ENCODE data around the gene RBM38.

RBM38 gene

DNA sequence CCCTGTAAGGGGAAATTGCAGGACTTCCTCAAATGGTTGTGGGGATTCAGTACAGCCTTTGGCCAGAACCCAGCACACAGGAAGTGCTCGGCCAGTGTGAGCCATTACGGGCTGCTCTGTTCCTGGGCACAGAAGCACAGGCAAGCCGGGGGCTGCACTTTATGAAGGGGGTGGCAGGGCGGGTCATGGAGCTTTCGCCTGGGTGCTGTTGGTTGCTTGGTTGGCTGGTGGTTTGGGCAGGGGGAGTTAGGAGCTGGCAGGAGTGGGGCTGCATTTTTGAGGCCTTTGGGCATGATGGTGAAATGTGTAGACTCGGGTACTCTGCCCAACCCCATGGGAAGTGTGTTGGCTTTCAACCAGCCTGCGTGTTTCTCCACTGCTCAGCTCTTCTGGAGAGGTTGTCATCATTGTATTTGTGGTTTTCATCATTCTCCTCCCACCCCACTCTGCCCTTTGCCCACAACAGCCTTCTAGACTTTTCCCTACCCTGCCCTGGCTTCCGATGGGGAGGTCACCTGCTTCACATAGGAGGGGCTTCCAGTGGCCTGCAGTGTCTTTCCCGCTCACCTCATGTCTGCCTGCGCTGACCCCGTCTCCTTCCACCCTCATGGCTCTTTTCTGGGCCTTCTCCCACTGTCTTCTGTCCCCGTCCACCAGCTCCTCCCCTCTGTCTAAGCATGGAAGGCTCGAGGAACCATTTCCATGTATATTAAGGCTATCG is 16.1 kb upstream of the RBM38 start:
- DNase-seq, result no peak

GRCh38 chr20:57375652-57376230 is 15.5 kb upstream of the RBM38 start:
- DNase-seq, result no peak

DNA sequence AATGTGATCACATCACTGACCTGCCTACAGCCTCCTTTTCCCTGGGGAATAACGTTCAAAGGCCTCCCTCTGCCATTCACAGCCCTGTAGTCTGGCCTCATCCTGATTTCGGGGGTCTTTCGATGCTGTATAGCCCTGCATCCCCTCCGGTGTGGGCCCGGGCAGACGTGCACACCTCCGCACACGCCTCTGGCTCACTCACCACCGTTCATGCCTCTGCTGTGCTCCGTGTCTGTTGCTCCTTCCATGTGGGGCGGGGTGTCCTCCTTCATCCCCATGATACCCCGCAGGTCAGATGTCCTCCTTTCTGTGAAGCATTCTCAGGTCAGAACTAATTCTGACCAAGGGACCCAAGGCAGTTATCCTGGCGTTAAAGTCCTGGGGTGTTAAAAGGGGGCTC is 13.8 kb upstream of the RBM38 start:
- no peak for DNase-seq

GRCh38 chr20:57378107-57378506 is 13.1 kb upstream of the RBM38 start:
- no peak for DNase-seq

- DNase-seq, result no peak
These were observed 12.4 kb upstream of the RBM38 start for GRCh38 chr20:57378646-57379262.

- DNase-seq, result no peak
These were observed 11.9 kb upstream of the RBM38 start for GRCh38 chr20:57379263-57379647.

DNA sequence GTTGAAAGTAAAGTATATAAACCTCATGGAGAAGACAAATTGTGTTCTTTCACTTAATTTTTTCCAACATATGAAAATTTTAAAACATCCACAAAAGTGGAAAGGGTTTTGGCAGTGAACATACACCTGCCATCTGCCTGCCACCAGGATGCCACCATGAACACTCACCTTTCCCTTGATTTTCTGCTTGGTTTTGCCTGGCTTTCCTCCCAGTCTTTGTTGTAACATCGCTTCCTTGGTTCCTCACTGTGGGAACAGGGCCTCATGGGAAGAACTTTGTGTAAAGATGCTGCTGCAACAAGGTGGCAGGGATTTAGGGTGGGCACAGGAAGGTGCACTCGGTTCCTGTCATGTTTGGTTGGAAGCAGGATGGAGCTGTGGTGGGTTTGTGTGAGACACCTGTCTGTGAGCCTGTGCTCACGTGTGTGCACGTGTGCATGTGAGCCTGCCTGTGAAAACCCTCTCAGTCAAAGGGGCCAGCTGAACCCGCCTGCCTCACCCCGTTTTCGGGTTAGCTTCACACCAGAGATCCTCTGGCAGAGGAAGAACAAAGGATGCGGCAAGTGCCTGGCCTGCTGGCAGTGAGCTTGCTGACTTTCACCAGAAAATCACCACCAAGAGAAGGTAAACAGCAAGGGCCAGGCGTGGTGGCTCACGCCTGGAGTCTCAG is 11.0 kb upstream of the RBM38 start:
- no peak for DNase-seq

DNA sequence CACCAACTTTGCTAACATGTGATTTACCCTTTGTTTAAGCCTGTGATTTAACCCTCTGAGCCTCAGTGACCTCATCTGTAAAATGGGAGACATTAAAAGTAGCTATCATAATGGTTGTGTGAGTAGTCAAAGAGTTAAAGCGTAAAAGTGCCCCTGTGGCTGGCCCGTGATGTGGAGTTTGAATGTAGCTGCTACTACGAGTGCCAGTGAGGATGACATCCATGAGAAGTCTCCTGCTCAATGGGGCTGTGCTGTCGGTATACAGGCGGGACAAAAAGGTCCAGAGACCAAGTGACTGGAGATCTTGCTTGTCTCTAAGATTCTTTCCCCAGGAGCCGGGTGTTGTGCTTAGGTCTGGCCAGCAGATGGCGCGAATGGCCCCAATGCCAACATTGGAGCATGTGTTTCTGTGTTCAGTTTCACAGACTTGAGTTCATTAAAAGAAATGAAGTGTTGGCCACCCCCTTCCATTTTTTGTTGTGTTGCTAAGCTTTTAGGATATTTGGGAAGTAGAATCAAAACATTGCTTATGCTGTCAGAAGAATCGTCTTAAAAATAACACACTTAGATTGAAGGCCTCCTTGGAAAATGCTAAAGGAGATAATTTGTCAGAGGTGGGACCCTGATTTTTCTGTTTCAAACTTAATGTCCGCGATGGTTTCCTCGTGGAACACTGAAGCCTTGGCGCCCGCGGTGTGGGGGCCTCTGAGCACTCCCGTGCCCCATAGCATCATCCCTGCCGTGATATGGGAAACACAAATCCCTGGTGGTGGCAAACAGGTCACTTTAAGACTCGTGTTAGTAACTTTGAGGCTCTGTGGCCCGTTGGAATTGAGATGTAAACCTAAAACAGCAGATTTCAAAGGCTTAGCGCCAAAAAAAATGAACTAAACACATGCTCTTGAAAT is 9.3 kb upstream of the RBM38 start:
- DNase-seq, result peak; percentile 52

- no peak for DNase-seq
These were observed 8.7 kb upstream of the RBM38 start for GRCh38 chr20:57382516-57382915.

- DNase-seq, result peak; percentile 49
These were observed 7.5 kb upstream of the RBM38 start for GRCh38 chr20:57383447-57384347.

DNA sequence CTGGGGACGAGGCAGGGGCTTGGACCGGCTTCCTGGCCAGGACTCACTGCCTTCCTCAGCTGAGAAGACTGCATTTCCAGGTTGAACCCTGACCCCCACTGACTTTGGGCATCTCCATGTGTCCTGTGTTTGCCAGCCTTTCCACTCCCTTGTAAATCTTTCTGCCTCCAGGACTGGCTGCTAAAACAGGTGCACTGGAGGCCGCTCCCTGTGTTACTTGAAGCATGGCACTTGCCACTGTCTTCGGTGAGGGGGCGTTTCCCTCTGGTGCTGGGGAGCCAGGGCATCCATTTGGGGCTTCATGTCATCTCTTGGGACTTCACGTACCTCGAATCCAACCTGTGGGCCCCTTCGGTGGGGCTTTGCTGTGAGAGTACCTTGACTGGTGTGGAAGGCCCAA is 6.7 kb upstream of the RBM38 start:
- DNase-seq, result no peak

DNA sequence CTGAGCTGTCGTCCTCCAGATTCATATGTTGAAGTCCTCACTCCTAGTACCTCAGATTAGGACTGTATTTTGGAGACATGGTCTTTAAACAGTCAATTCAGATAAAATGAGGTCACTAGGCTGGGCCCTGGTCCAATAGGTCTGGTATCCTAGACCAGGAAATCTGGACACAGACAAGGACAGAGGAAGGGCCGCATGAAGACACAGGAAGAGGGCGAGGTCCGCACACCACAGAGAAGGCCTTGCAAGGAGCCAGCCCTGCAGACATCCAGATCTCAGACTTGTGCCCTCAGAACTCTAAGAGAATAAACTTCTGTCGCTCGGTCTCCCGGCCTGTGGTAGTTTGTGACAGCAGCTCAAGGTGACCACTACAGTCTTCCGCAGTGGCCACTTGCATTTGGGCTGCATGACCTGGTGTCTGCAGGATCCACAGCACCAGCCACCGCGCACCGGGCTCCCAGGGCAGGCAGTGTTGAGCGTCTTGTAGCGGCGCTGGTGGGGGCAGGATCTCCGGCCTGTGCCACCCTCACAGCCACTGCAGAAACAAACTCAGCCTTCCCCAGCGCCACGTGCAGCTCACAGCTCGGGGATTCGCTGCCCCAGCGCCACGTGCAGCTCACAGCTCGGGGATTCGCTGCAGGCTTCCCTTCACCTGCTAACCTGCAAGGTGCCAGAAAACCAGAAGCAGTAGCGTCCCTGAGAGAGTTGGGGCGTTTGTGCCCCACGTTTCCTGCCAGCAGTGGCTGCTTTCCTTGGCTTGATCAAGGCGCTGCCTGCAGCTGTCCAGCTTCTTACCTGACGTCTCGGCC is 6.0 kb upstream of the RBM38 start:
- no peak for DNase-seq

DNA sequence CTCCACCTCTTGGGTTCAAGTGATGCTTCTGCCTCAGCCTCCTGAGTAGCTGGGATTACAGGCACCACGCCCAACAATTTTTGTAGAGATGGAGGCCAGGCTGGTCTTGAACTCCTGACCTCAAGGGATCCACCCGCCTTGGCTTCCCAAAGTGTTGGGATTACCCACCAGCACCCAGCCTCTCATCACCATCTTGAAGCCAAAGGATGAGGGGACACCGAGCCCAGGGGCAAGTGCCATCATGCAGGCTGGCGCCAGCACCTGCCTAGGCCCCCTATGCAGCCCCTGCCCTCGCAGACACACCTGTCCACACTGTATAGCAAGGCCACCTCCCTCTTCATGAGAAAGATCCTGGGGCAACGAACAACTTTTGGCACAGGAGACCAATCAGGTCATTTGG is 5.3 kb upstream of the RBM38 start:
- no peak for DNase-seq

DNA sequence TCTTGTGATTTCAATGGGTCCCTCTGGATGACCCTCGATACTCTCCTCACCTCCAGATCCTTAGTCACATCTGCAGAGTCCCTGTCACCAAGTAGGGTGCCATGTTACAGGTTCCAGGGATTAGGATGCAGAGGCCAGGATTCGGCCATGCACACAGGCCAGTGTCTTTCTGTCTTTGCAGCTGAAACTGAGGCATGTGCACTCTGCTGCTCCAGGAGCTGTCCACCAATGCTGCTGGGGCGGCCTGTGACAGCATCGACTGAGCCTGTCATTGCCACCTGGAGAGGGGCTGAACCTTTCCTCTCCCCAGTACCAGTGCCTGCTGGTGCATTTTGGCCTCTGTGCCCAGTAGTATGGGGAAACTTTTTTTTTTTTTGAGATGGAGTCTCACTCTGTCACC is 4.4 kb upstream of the RBM38 start:
- DNase-seq, result no peak

- no peak for DNase-seq
These were observed 3.7 kb upstream of the RBM38 start for GRCh38 chr20:57387463-57387862.

GRCh38 chr20:57387945-57388371 is 3.2 kb upstream of the RBM38 start:
- no peak for DNase-seq

DNA sequence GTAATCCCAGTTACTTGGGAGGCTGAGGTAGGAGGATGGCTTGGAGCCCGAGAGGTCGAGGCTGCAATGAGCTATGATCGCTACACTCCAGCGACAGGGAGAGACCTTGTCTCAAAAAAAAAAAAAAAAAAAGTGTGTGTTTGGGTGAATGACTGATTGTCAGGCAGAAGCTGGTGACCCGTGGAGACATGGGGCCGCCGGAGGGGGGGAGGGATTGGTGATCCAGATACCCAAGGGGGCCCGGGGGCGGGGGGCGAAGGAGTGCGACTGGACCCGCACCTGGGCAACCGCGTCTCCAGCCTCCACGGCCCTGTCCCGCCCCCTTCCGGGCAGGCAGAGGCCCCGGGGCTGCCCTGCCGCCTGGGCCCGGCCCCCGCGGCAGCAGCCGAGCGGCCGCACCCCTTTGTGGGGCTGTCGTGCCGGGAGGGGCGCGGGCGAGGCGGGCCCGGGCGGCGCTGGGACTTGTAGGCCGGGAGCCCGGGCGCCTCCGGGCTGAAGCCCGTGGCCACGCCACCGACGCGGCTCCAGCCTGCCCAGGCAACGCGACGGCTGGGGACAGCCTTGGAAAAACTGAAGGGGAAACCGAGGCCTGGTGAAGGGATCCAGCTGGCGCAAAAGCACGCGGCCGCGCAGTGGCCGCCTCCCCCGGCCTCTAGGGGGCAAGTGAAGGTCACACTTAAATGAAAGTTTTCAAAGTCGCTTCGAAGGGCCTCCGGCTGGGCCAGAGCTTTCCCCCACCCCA is 2.1 kb upstream of the RBM38 start:
- DNase-seq, result no peak

DNA sequence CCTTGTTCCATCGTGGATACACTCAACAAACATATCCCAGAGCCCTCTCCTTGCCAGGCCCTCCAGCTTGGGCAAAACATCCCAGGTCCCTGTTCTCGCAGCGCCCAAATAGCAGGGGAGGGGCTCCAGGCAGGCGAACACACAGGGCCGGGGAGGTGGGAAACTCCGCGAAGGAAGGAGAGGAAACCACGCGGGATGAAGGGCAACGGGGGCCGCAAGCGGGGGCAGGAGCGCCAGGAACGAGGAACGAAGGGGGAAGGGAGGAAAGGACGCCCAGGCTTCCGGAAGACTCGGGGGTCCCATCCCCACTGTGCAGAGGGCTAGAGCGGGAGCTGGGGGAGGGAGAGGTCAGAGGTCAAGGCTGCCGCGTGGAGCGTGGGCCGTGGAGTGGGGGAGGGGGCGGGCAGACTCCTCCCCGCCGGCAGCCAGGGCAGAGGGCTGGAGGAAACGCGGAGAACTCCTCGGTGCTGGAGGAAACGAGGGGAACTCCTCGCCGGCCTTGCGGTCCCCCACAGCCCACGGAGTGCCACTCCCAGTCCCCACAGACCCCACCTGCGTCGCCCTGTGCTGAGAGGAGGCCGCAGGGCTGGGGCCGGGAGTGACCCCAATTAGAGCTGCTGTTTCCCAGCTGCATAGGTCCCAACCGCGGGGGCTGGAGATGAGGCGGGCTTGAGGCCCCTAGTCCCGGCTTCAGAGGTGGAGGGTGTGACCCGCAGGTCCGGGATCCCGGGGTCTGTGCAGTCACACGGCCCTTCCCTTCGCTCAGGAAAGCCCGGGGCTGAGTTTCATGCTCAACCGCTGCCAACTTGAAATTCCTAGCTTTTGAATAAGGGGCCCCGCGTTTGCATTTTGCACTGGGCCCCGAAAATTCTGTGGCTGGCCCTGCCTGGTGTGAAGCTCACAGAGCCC is 1.2 kb upstream of the RBM38 start:
- DNase-seq, result no peak
